ENCODE measurements around the gene TMEM50A. TPM values are rescaled to one million over a fixed set of nuclear protein-coding genes. Genes with fewer than 3 reads are reported as not detected.

TMEM50A gene
- total RNA-seq, 1 experiment from 2014 or later: 72.7 TPM

- Mint-ChIP-seq H3K9me3 (ENCODE audit: low read depth, unreplicated experiment) (no peaks in the 10 kb centered on the region), H3K4me1 (ENCODE audit: low read depth, unreplicated experiment) (no peaks in the 10 kb centered on the region), H3K27me3 (ENCODE audit: unreplicated experiment) (no peaks in the 10 kb centered on the region), H3K36me3 (ENCODE audit: insufficient read depth, unreplicated experiment) (peaks cover 10% of the 10 kb centered on the region), H3K27ac (ENCODE audit: unreplicated experiment) (no peak overlapping the region), H3K4me3 (ENCODE audit: low read depth, unreplicated experiment) (no peak overlapping the region)
- CTCF ChIA-PET: no interaction called here
- intact Hi-C loops (cut with micrococcal nuclease; ENCODE audit: unreplicated experiment): no loop called here
- no TSS peak for BruUV-seq (replicated peaks)
- DNase-seq: no peak
- no peak for TF ChIP-seq CTCF (IDR thresholded peaks at IDR 0.05; ENCODE audit: unreplicated experiment)
These were observed 17.8 kb downstream of the TMEM50A start for GRCh38 chr1:25355841-25356395.

GRCh38 chr1:25356441-25356840 lies 18.3 kb downstream of the TMEM50A start:
- no peaks in the 10 kb centered on the region for H3K4me1 Mint-ChIP-seq (ENCODE audit: low read depth, unreplicated experiment)
- DNase-seq: no peak
- intact Hi-C loops (cut with micrococcal nuclease; ENCODE audit: unreplicated experiment): no loop called here
- H3K36me3 Mint-ChIP-seq (ENCODE audit: insufficient read depth, unreplicated experiment): peaks cover 15% of the 10 kb centered on the region
- CTCF ChIA-PET: no interaction called here
- BruUV-seq (replicated peaks): no TSS peak
- H3K9me3 Mint-ChIP-seq (ENCODE audit: low read depth, unreplicated experiment): no peaks in the 10 kb centered on the region
- H3K4me3 Mint-ChIP-seq (ENCODE audit: low read depth, unreplicated experiment): no peak overlapping the region
- no peak overlapping the region for H3K27ac Mint-ChIP-seq (ENCODE audit: unreplicated experiment)
- TF ChIP-seq CTCF (IDR thresholded peaks at IDR 0.05; ENCODE audit: unreplicated experiment): no peak
- no peaks in the 10 kb centered on the region for H3K27me3 Mint-ChIP-seq (ENCODE audit: unreplicated experiment)

DNA sequence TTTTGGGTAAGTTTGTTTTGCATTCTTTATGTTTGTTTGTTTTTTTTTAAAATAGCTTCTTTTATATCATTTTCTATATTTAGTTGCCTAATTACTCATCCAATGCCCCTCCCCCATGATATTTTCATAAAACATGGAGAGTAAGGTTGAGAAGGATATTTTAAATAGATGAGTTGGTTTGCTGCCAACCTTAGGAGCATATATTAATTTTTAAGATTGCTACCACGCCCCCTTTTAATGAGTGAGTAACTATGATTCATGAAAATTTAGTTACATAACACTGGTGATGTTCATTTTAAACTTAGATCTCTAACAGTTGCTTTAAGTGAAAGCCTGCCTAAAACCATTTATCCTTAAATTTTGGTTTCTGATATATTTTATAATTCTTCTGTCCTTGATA lies 18.7 kb downstream of the TMEM50A start:
- no peak for DNase-seq
- no TSS peak for BruUV-seq (replicated peaks)
- Mint-ChIP-seq H3K27me3 (ENCODE audit: unreplicated experiment) (no peaks in the 10 kb centered on the region), H3K9me3 (ENCODE audit: low read depth, unreplicated experiment) (no peaks in the 10 kb centered on the region), H3K4me3 (ENCODE audit: low read depth, unreplicated experiment) (no peak overlapping the region), H3K36me3 (ENCODE audit: insufficient read depth, unreplicated experiment) (peaks cover 15% of the 10 kb centered on the region), H3K27ac (ENCODE audit: unreplicated experiment) (no peak overlapping the region), H3K4me1 (ENCODE audit: low read depth, unreplicated experiment) (no peaks in the 10 kb centered on the region)
- no peak for TF ChIP-seq CTCF (IDR thresholded peaks at IDR 0.05; ENCODE audit: unreplicated experiment)
- intact Hi-C loops (cut with micrococcal nuclease; ENCODE audit: unreplicated experiment): no loop called here
- CTCF ChIA-PET: no interaction called here

GRCh38 chr1:25360596-25361581 lies 22.8 kb downstream of the TMEM50A start:
- H3K4me3 Mint-ChIP-seq (ENCODE audit: low read depth, unreplicated experiment): no peak overlapping the region
- no peaks in the 10 kb centered on the region for H3K4me1 Mint-ChIP-seq (ENCODE audit: low read depth, unreplicated experiment)
- H3K27ac Mint-ChIP-seq (ENCODE audit: unreplicated experiment): no peak overlapping the region
- H3K36me3 Mint-ChIP-seq (ENCODE audit: insufficient read depth, unreplicated experiment): peaks cover 6% of the 10 kb centered on the region
- no TSS peak for BruUV-seq (replicated peaks)
- H3K27me3 Mint-ChIP-seq (ENCODE audit: unreplicated experiment): no peaks in the 10 kb centered on the region
- H3K9me3 Mint-ChIP-seq (ENCODE audit: low read depth, unreplicated experiment): no peaks in the 10 kb centered on the region
- DNase-seq: no peak
- intact Hi-C loops (cut with micrococcal nuclease; ENCODE audit: unreplicated experiment): no loop called here
- CTCF ChIA-PET: no interaction called here
- no peak for TF ChIP-seq CTCF (IDR thresholded peaks at IDR 0.05; ENCODE audit: unreplicated experiment)
